Fibroblast of the aortic adventitia (primary cell): Measurements from ENCODE around the gene FA2H. TPM values are rescaled to one million over a fixed set of nuclear protein-coding genes. Genes with fewer than 3 reads are reported as not detected.
A peak's percentile ranks its signal among the peaks of the same experiment; 100 is the strongest.

ENCODE experiments used
- DNase-seq: peaks from one replicate; pipeline ENCODE4 v3.0.0-alpha.2; 2010; ENCODE audit warnings: low read depth
- H3K4me3 ChIP-seq: 2 replicates; pipeline ENCODE4 v1.5.1; 2011; ENCODE audit warnings: low read depth, mild to moderate bottlenecking, control low read depth, low read length, moderate library complexity
- CTCF ChIP-seq: IDR thresholded peaks from 2 replicates; pipeline ENCODE4 v1.5.1; 2011; ENCODE audit warnings: mild to moderate bottlenecking, low read length, control low read depth, inconsistent platforms; ENCODE audit not compliant: insufficient read depth
- total RNA-seq: library from RNA; depleted of rRNA; stranded (reverse); fragments of >200 nt; gene quantifications from 2 replicates; pipeline ENCODE4 v1.2.3, GENCODE V29; 2012; ENCODE audit warnings: low replicate concordance

Gene FA2H
- total RNA-seq, 1 donor = not detected

- peak; percentile 40 for DNase-seq
- no peak overlapping the region for H3K4me3 ChIP-seq
- no peak for TF ChIP-seq CTCF
Measured at GRCh38 chr16:74740795-74741304, 33.8 kb downstream of the FA2H start.

- H3K4me3 ChIP-seq = no peak overlapping the region
- TF ChIP-seq CTCF = no peak
- DNase-seq = no peak
Measured at GRCh38 chr16:74739275-74739674, 35.3 kb downstream of the FA2H start.

- no peak overlapping the region for H3K4me3 ChIP-seq
- TF ChIP-seq CTCF = no peak
- DNase-seq = no peak
Measured at GRCh38 chr16:74738816-74739215, 35.8 kb downstream of the FA2H start.

GRCh38 chr16:74738113-74738541 is 36.5 kb downstream of the FA2H start:
- no peak for TF ChIP-seq CTCF
- no peak overlapping the region for H3K4me3 ChIP-seq
- no peak for DNase-seq

GRCh38 chr16:74737521-74737920 is 37.1 kb downstream of the FA2H start:
- no peak for TF ChIP-seq CTCF
- DNase-seq = no peak
- H3K4me3 ChIP-seq = no peak overlapping the region

- no peak overlapping the region for H3K4me3 ChIP-seq
- no peak for DNase-seq
- no peak for TF ChIP-seq CTCF
Measured at GRCh38 chr16:74736531-74737157, 38.0 kb downstream of the FA2H start.

GRCh38 chr16:74735554-74735953 is 39.1 kb downstream of the FA2H start:
- TF ChIP-seq CTCF = no peak
- no peak overlapping the region for H3K4me3 ChIP-seq
- no peak for DNase-seq
